ENCODE results near the gene CSNK2A1.
"Not testable (repeated sequence)": the region's sequence is repeated elsewhere in the genome, so short reads cannot be mapped to it uniquely, and the experiment has no call there.

CSNK2A1 gene

GRCh38 chr20:543369-544152, at the start of gene CSNK2A1:
Gene CSNK2A1 (minus strand): TSS chr20:543790. CDS start chr20:508551, 35,239 bp downstream.
- peak; percentile 95 for DNase-seq

GRCh38 chr20:592506-592905, 48.9 kb upstream of the CSNK2A1 start:
- DNase-seq: no peak

GRCh38 chr20:591941-592340, 48.4 kb upstream of the CSNK2A1 start:
- DNase-seq: no peak

- no peak for DNase-seq
Measured at GRCh38 chr20:588932-589672, 45.5 kb upstream of the CSNK2A1 start.

GRCh38 chr20:588476-588875, 44.9 kb upstream of the CSNK2A1 start:
- no peak for DNase-seq

- DNase-seq: no peak
Measured at GRCh38 chr20:584971-585301, 41.3 kb upstream of the CSNK2A1 start.

- no peak for DNase-seq
Measured at GRCh38 chr20:584161-584970, 40.8 kb upstream of the CSNK2A1 start.

GRCh38 chr20:582204-582603, 38.6 kb upstream of the CSNK2A1 start:
- DNase-seq: no peak

- not testable (repeated sequence) for DNase-seq
Measured at GRCh38 chr20:578940-579690, 35.5 kb upstream of the CSNK2A1 start.

- no peak for DNase-seq
Measured at GRCh38 chr20:577167-577791, 33.7 kb upstream of the CSNK2A1 start.

GRCh38 chr20:576156-576555, 32.6 kb upstream of the CSNK2A1 start:
- no peak for DNase-seq

- DNase-seq: no peak
Measured at GRCh38 chr20:575230-575629, 31.6 kb upstream of the CSNK2A1 start.

- DNase-seq: no peak
Measured at GRCh38 chr20:574297-574942, 30.8 kb upstream of the CSNK2A1 start.

GRCh38 chr20:573414-574296, 30.1 kb upstream of the CSNK2A1 start:
- DNase-seq: no peak

- DNase-seq: no peak
Measured at GRCh38 chr20:572727-573126, 29.1 kb upstream of the CSNK2A1 start.

- DNase-seq: no peak
Measured at GRCh38 chr20:571754-572441, 28.3 kb upstream of the CSNK2A1 start.

GRCh38 chr20:568673-569415, 25.3 kb upstream of the CSNK2A1 start:
- no peak for DNase-seq

- DNase-seq: no peak
Measured at GRCh38 chr20:568097-568652, 24.6 kb upstream of the CSNK2A1 start.

- no peak for DNase-seq
Measured at GRCh38 chr20:564192-564591, 20.6 kb upstream of the CSNK2A1 start.
